Thyroid gland (tissue), 4 donors: ENCODE results near the gene NAV2.

Experiments
- POLR2A ChIP-seq, 2 donors: fragments of 450-650 bp; IDR thresholded peaks; one replicate each; pipeline ENCODE4 v1.6.1; 2017; ENCODE audit warnings: antibody characterized with exemption in 2 of 2, mild to moderate bottlenecking in 2 of 2, moderate library complexity in 1 of 2
- TF ChIP-seq, protein P1 (sequence below), 6 experiments: fragments of 200-600 bp in 3 of 6; fragments of 450-650 bp in 3 of 6; sonication (generic) in 3 of 6; IDR thresholded peaks; one replicate each; pipeline ENCODE4 v1.5.1; 2016 to 2019; ENCODE audit warnings: antibody characterized with exemption in 6 of 6, mild to moderate bottlenecking in 2 of 6, inconsistent platforms in 1 of 6, moderate library complexity in 1 of 6

DNA sequence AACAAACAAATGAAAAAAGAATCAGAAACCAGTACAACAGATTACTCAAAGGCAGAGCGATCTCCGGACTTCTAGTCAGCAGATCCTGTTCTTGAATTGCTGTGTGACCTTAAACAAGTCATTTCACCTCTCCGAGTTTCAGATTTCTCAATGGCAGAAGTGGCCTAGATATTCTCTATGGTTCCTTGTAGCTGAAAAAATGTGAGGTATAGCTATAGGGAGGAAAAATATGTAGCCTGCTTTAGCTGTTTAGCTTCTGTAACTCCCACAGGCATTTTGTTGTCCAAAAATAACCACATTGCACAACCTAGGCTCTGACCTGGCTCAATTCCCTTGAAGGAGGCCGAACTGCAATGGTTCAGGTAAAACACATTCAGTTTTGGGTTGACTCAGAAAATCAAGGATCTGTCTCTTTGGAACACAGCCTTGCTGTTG is 347.0 kb downstream of the NAV2 start:
- TF ChIP-seq, protein P1, sequence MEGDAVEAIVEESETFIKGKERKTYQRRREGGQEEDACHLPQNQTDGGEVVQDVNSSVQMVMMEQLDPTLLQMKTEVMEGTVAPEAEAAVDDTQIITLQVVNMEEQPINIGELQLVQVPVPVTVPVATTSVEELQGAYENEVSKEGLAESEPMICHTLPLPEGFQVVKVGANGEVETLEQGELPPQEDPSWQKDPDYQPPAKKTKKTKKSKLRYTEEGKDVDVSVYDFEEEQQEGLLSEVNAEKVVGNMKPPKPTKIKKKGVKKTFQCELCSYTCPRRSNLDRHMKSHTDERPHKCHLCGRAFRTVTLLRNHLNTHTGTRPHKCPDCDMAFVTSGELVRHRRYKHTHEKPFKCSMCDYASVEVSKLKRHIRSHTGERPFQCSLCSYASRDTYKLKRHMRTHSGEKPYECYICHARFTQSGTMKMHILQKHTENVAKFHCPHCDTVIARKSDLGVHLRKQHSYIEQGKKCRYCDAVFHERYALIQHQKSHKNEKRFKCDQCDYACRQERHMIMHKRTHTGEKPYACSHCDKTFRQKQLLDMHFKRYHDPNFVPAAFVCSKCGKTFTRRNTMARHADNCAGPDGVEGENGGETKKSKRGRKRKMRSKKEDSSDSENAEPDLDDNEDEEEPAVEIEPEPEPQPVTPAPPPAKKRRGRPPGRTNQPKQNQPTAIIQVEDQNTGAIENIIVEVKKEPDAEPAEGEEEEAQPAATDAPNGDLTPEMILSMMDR (IDR thresholded peaks at IDR 0.05): no peak
- TF ChIP-seq POLR2A (IDR thresholded peaks at IDR 0.05): no peak
